Measurements from ENCODE around the gene KLK5.

- no peak for TF ChIP-seq EZH2phosphoT487 (IDR thresholded peaks at IDR 0.05; ENCODE audit: borderline replicate concordance, low read depth, low read length)
- TF ChIP-seq CTCF (conservative IDR thresholded peaks at IDR 0.05; ENCODE audit: low read length): no peak
These were observed 54.8 kb downstream of the KLK5 start for GRCh38 chr19:50898018-50898417.
